H1 (cell line): ENCODE data around the gene COL5A1. TPM values are rescaled to one million over a fixed set of nuclear protein-coding genes. Genes with fewer than 3 reads are reported as not detected.

Experiments used
- CTCF ChIA-PET: fragments of 300-600 bp; sonication (Branson Sonifier 250); formaldehyde crosslinking; loops from one replicate; lab custom pipeline; 2021; ENCODE audit not compliant: partially characterized antibody; lab: Charles Lee
- POLR2A ChIA-PET: fragments of 300-600 bp; sonication (Branson Sonifier 250); formaldehyde crosslinking; loops from one replicate; lab custom pipeline; 2021; ENCODE audit warnings: inconsistent platforms; ENCODE audit not compliant: partially characterized antibody; lab: Charles Lee
- DNase-seq, 2 experiments: peaks; one replicate each; pipeline versions ENCODE4 v3.0.0 to v3.0.0-alpha.2; 2010 to 2022; ENCODE audit warnings: low spot score in 2 of 2, low read depth in 1 of 2, mixed read lengths in 1 of 2
- FAIRE-seq: peaks from 2 replicates; lab custom pipeline; 2011; peaks lifted over from hg19 to GRCh38; lab: Jason Lieb, UNC
- H2AFZ ChIP-seq: 2 replicates; pipeline ENCODE4 v1.8.1; 2012; ENCODE audit warnings: low read length, inconsistent platforms
- H2AK5ac ChIP-seq: 2 replicates; pipeline ENCODE4 v1.6.1; 2013; ENCODE audit warnings: low read depth, low read length
- H2BK120ac ChIP-seq: replicated peaks from 2 replicates; pipeline ENCODE3; 2013; ENCODE audit warnings: low read depth, low read length, inconsistent platforms
- H2BK12ac ChIP-seq: 2 replicates; pipeline ENCODE4 v1.6.1; 2013; ENCODE audit warnings: low read depth, low read length
- H2BK15ac ChIP-seq: 2 replicates; pipeline ENCODE4 v1.6.1; 2013; ENCODE audit warnings: low read length
- H2BK20ac ChIP-seq: 2 replicates; pipeline ENCODE4 v1.6.1; 2013; ENCODE audit warnings: low read length
- H2BK5ac ChIP-seq: 2 replicates; pipeline ENCODE4 v1.6.1; 2013; ENCODE audit warnings: low read depth, low read length
- H3K14ac ChIP-seq: 2 replicates; pipeline ENCODE4 v1.6.1; 2013; ENCODE audit warnings: inconsistent platforms; ENCODE audit not compliant: insufficient read length
- H3K18ac ChIP-seq: 2 replicates; pipeline ENCODE4 v1.6.1; 2013; ENCODE audit warnings: low read length; ENCODE audit errors: extremely low read depth
- H3K23ac ChIP-seq: 2 replicates; pipeline ENCODE4 v1.6.1; 2013; ENCODE audit warnings: inconsistent platforms; ENCODE audit not compliant: insufficient read length
- H3K23me2 ChIP-seq: 2 replicates; pipeline ENCODE4 v1.6.1; 2013; ENCODE audit warnings: low read depth, low read length
- H3K27ac ChIP-seq: 2 replicates; pipeline ENCODE4 v1.6.1; 2011; ENCODE audit warnings: low read depth, low read length, inconsistent platforms
- H3K27me3 ChIP-seq, 4 experiments: replicated peaks in 1 of 4; 1 replicate in 1 of 4; 2 replicates in 3 of 4; pipeline versions ENCODE4 v1.6.1 to v1.8.1; 2011 to 2013; ENCODE audit warnings: low read length in 3 of 4, mild to moderate bottlenecking in 3 of 4, inconsistent platforms in 2 of 4, mixed read lengths in 2 of 4, moderate library complexity in 1 of 4; ENCODE audit not compliant: control insufficient read depth in 3 of 4, insufficient read depth in 3 of 4; ENCODE audit errors: extremely low read depth in 1 of 4
- H3K36me3 ChIP-seq, 4 experiments: 2 replicates each; pipeline versions ENCODE4 v1.6.1 to v1.8.1; 2011 to 2013; ENCODE audit warnings: mild to moderate bottlenecking in 4 of 4, low read length in 3 of 4, moderate library complexity in 2 of 4, control low read depth in 1 of 4, inconsistent platforms in 1 of 4; ENCODE audit not compliant: insufficient read depth in 4 of 4, control insufficient read depth in 2 of 4
- H3K4ac ChIP-seq: replicated peaks from 2 replicates; pipeline ENCODE3; 2013; ENCODE audit warnings: low read length, low read depth, mixed read lengths, inconsistent platforms; ENCODE audit not compliant: insufficient read length
- H3K4me1 ChIP-seq, 4 experiments: replicated peaks in 1 of 4; 1 replicate in 1 of 4; 2 replicates in 3 of 4; pipeline versions ENCODE4 v1.6.1 to v1.8.1; 2011 to 2013; ENCODE audit warnings: low read length in 3 of 4, inconsistent platforms in 2 of 4, mixed read lengths in 1 of 4; ENCODE audit not compliant: insufficient read depth in 4 of 4, control insufficient read depth in 3 of 4
- H3K4me2 ChIP-seq, 2 experiments: 2 replicates each; pipeline versions ENCODE4 v1.6.1 to v1.8.1; 2011 to 2013; ENCODE audit warnings: low read depth in 2 of 2, low read length in 2 of 2, control low read depth in 1 of 2, inconsistent platforms in 1 of 2, mild to moderate bottlenecking in 1 of 2; ENCODE audit not compliant: insufficient read depth in 1 of 2
- H3K4me3 ChIP-seq, 4 experiments: fragments of 200-600, 300-600 bp in 1 of 4; sonication (generic), shearing (Covaris generic), sonication (Bioruptor Twin) in 1 of 4; 2 replicates each; pipeline versions ENCODE4 v1.5.1 to v1.8.1; 2011 to 2016; ENCODE audit warnings: low read length in 4 of 4, low read depth in 3 of 4, control low read depth in 2 of 4, inconsistent platforms in 2 of 4, mild to moderate bottlenecking in 2 of 4, mixed read lengths in 1 of 4, moderate library complexity in 1 of 4; ENCODE audit not compliant: insufficient read depth in 2 of 4; ENCODE audit errors: extremely low read depth in 1 of 4
- H3K56ac ChIP-seq: replicated peaks from 2 replicates; pipeline ENCODE3; 2013; ENCODE audit warnings: low read depth, mild to moderate bottlenecking, mixed read lengths, low read length, inconsistent platforms; ENCODE audit not compliant: insufficient read length
- H3K79me1 ChIP-seq: 2 replicates; pipeline ENCODE4 v1.6.1; 2013; ENCODE audit warnings: low read depth, low read length, control low read depth
- H3K79me2 ChIP-seq, 2 experiments: 2 replicates each; pipeline versions ENCODE4 v1.6.1 to v1.8.1; 2012 to 2013; ENCODE audit warnings: low read length in 2 of 2, mild to moderate bottlenecking in 2 of 2, inconsistent platforms in 1 of 2; ENCODE audit not compliant: insufficient read depth in 2 of 2, control insufficient read depth in 1 of 2
- H3K9ac ChIP-seq, 4 experiments: replicated peaks in 1 of 4; 1 replicate in 1 of 4; 2 replicates in 3 of 4; pipeline versions ENCODE4 v1.6.1 to v1.8.1; 2011 to 2013; ENCODE audit warnings: low read depth in 3 of 4, low read length in 3 of 4, control low read depth in 2 of 4, mild to moderate bottlenecking in 2 of 4, moderate library complexity in 2 of 4, inconsistent platforms in 1 of 4; ENCODE audit errors: extremely low read depth in 1 of 4
- H3K9me3 ChIP-seq, 2 experiments: 2 replicates each; pipeline versions ENCODE4 v1.6.1 to v1.8.1; 2012 to 2013; ENCODE audit warnings: mild to moderate bottlenecking in 2 of 2, moderate library complexity in 2 of 2, control low read depth in 1 of 2, inconsistent platforms in 1 of 2, low read depth in 1 of 2, low read length in 1 of 2, mixed read lengths in 1 of 2; ENCODE audit not compliant: insufficient read depth in 2 of 2
- H4K20me1 ChIP-seq, 2 experiments: replicated peaks in 1 of 2; 2 replicates each; pipeline versions ENCODE3 to v1.8.1; 2011 to 2013; ENCODE audit warnings: inconsistent platforms in 2 of 2, low read length in 2 of 2, mild to moderate bottlenecking in 1 of 2; ENCODE audit not compliant: insufficient read depth in 2 of 2, control insufficient read depth in 1 of 2
- H4K5ac ChIP-seq: 2 replicates; pipeline ENCODE4 v1.6.1; 2013; ENCODE audit warnings: low read length, low read depth, mixed read lengths, inconsistent platforms; ENCODE audit not compliant: insufficient read length
- H4K8ac ChIP-seq: 2 replicates; pipeline ENCODE4 v1.8.0; 2013; ENCODE audit warnings: mild to moderate bottlenecking, moderate library complexity, low read length, inconsistent platforms; ENCODE audit not compliant: insufficient read depth; ENCODE audit errors: extremely low read depth
- H4K91ac ChIP-seq: replicated peaks from 2 replicates; pipeline ENCODE3; 2013; ENCODE audit warnings: low read length, mixed read lengths, inconsistent platforms; ENCODE audit not compliant: insufficient read length
- BCL11A ChIP-seq, 2 experiments: IDR thresholded peaks; one replicate each; pipeline ENCODE4 v1.6.1; 2011; ENCODE audit warnings: low read depth in 2 of 2, low read length in 2 of 2, mild to moderate bottlenecking in 2 of 2
- CBX5 ChIP-seq: fragments of 300-800, 300-1000 bp; sonication (generic); IDR thresholded peaks from 2 replicates; pipeline ENCODE4 v1.7.1; 2016; ENCODE audit warnings: antibody characterized with exemption, low read length, low read depth
- CEBPB ChIP-seq: IDR thresholded peaks from 2 replicates; pipeline ENCODE4 v1.6.1; 2012; ENCODE audit warnings: low read depth, low read length
- CREB1 ChIP-seq: IDR thresholded peaks from 2 replicates; pipeline ENCODE4 v1.6.1; 2012; ENCODE audit warnings: inconsistent platforms
- GTF2F1 ChIP-seq: IDR thresholded peaks from 2 replicates; pipeline ENCODE4 v1.6.1; 2012; ENCODE audit warnings: low read depth, low read length, improper control_type of control experiment, borderline replicate concordance
- HDAC6 ChIP-seq: IDR thresholded peaks from one replicate; pipeline ENCODE4 v1.7.1; 2012; ENCODE audit warnings: low read depth, mild to moderate bottlenecking, inconsistent platforms, low read length, moderate library complexity
- JUN ChIP-seq: IDR thresholded peaks from 2 replicates; pipeline ENCODE4 v1.6.1; 2011; ENCODE audit warnings: low read depth, mild to moderate bottlenecking, improper control_type of control experiment, low read length
- KDM1A ChIP-seq: fragments of 200-600, 300-600 bp; sonication (generic); IDR thresholded peaks from 2 replicates; pipeline ENCODE4 v1.7.1; 2016; ENCODE audit warnings: mild to moderate bottlenecking, low read length, borderline replicate concordance
- MAFK ChIP-seq: IDR thresholded peaks from 2 replicates; pipeline ENCODE4 v1.6.1; 2012; ENCODE audit warnings: low read depth, mild to moderate bottlenecking, improper control_type of control experiment, low read length
- PHF8 ChIP-seq: fragments of 200-600 bp; sonication (generic); conservative IDR thresholded peaks from 2 replicates; pipeline ENCODE4 v1.7.1; 2012; ENCODE audit warnings: low read depth, mild to moderate bottlenecking, inconsistent platforms, low read length, moderate library complexity
- POLR2A ChIP-seq, 2 experiments: IDR thresholded peaks; 1 replicate in 1 of 2; 2 replicates in 1 of 2; pipeline ENCODE4 v1.6.1; 2011; ENCODE audit warnings: low read depth in 2 of 2, low read length in 2 of 2, mild to moderate bottlenecking in 2 of 2; ENCODE audit errors: control extremely low read depth in 1 of 2
- SIX5 ChIP-seq: IDR thresholded peaks from 2 replicates; pipeline ENCODE4 v1.6.1; 2011; ENCODE audit warnings: mild to moderate bottlenecking, low read depth, low read length
- TAF7 ChIP-seq: optimal IDR thresholded peaks from 2 replicates; pipeline ENCODE3; 2011; ENCODE audit warnings: low read depth, mild to moderate bottlenecking, inconsistent platforms, low read length, moderate library complexity, borderline replicate concordance
- TEAD4 ChIP-seq: IDR thresholded peaks from 2 replicates; pipeline ENCODE4 v1.6.1; 2012; ENCODE audit warnings: low read depth, low read length, inconsistent platforms, mixed read lengths
- YY1 ChIP-seq: IDR thresholded peaks from 2 replicates; pipeline ENCODE4 v1.6.1; 2011; ENCODE audit warnings: low read depth, mild to moderate bottlenecking, low read length
- WGBS, 2 experiments: shearing (Covaris generic) in 1 of 2; methylation state at CpG; one replicate each; pipeline versions ENCODE4 v1.1.6 to v1.1.7; 2013 to 2015; ENCODE audit warnings: low lambda C conversion rate in 2 of 2, mixed read lengths in 2 of 2, inconsistent platforms in 1 of 2, low coverage in 1 of 2, missing lambda C conversion rate in 1 of 2; ENCODE audit not compliant: insufficient replicate concordance in 2 of 2, insufficient coverage in 1 of 2, insufficient read length in 1 of 2; ENCODE audit errors: extremely low coverage in 1 of 2, missing lambda C conversion rate in 1 of 2; 5-methylcytosine and 5-hydroxymethylcytosine counted together
- polyA plus RNA-seq, 7 experiments: library from polyadenylated mRNA; depleted of rRNA in 3 of 7; stranded (reverse) in 5 of 7; unstranded in 2 of 7; fragments of >200 nt in 5 of 7; fragments of 200-250 nt in 2 of 7; gene quantifications; 1 replicate in 5 of 7; 2 replicates in 1 of 7; 4 replicates in 1 of 7; pipeline versions ENCODE4 v1.2.1 to v1.2.3, GENCODE V29; 2011 to 2013; ENCODE audit warnings: missing spikeins in 2 of 7, mixed read lengths in 2 of 7
- total RNA-seq: library from RNA; stranded (reverse); fragmentation: NEBNext Ultra II Directional; extraction: Animal tissue kit (Norgen Biotek cat#: 25700); gene quantifications from 2 replicates; pipeline ENCODE4 v1.2.1, GENCODE V29; 2021

The COL5A1 gene
- total and polyA plus RNA-seq, 2 of the 8 experiments (the other 6 are each of a cell fraction or from before 2014, with no cell fraction given) = 3.8 to 12.0 TPM

DNA sequence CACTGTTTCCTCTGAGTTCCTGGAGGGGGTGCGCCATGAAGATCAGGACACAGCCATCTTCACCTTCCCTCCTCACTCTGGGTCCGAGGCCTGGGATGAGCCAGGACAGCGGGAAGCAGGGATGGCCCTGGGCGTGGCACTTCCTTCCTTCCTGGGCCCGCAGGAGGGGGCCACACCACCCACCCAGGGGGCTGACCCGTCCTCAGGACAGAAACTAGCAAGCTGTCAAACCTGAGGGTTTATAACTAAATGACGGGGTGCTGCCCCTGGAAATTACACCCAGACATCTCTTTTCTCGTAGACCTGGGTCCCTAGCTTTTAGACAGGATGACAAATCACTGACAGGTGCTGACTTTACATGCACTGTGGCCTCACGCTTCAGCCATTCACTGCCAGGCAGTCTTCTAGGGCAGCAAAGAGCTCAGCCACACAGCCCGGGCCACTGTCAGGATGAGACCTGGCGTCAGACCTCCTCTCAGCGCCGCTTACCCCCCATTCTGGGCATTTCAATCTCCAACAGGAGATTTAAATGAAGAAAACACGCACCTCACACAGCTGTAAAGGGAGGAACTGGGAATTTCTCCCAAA lies 247.1 kb downstream of the COL5A1 start:
- ChIA-PET CTCF (interaction anchor here (0.8 to 1.5 kb wide), 4 partner anchors 24 to 106 kb away, joined by 3 read pairs; no protein-coding TSS in a partner anchor), POLR2A (no interaction called here)
- Histone ChIP-seq H3K23ac (no peak overlapping the region), H2BK20ac (no peak overlapping the region), H3K9ac (no peak overlapping the region), H3K27me3 (no peaks in the 10 kb centered on the region), H3K27ac (no peak overlapping the region), H4K5ac (no peak overlapping the region), H4K20me1 (no peaks in the 10 kb centered on the region), H2AFZ (no peak overlapping the region), H3K4me2 (no peak overlapping the region), H2AK5ac (no peak overlapping the region), H3K14ac (no peak overlapping the region), H3K79me2 (no peaks in the 10 kb centered on the region), H3K79me1 (no peaks in the 10 kb centered on the region), H3K4me3 (no peak overlapping the region), H3K9me3 (no peaks in the 10 kb centered on the region), H2BK12ac (no peak overlapping the region; the same call in 1 of the 2 replicates), H3K23me2 (no peaks in the 10 kb centered on the region; the same call in 1 of the 2 replicates), H2BK15ac (no peak overlapping the region), H3K4me1 (no peaks in the 10 kb centered on the region), H3K36me3 (no peaks in the 10 kb centered on the region), H3K18ac (no peak overlapping the region), H2BK120ac (no peak overlapping the region), H2BK5ac (no peak overlapping the region), H4K91ac (no peak overlapping the region), H3K56ac (no peak overlapping the region), H3K4ac (no peak overlapping the region), H4K8ac (no peak overlapping the region)
- TF ChIP-seq CREB1 (no peak), GTF2F1 (no peak), CBX5 (no peak), SIX5 (no peak), BCL11A (IDR thresholded peaks at IDR 0.05; ENCODE audit: low read depth in 2 of 2, low read length in 2 of 2) (no peak), JUN (no peak), YY1 (no peak), TEAD4 (no peak), CEBPB (no peak), KDM1A (no peak), PHF8 (no peak), POLR2A (IDR thresholded peaks at IDR 0.05; ENCODE audit: control extremely low read depth in 1 of 2, low read depth in 2 of 2, low read length in 2 of 2) (no peak), MAFK (no peak), HDAC6 (no peak), TAF7 (no peak)
- no peak for DNase-seq
- no peak for FAIRE-seq
- WGBS, 2 experiments = 94% methylated on average over 14 of the region's 14 CpGs; no CpG with 5 or more reads in 1 of the 2 experiments
